HUDEP-2 (cell line): ENCODE results near the gene CDC14C.
"Not testable (repeated sequence)": the region's sequence is repeated elsewhere in the genome, so short reads cannot be mapped to it uniquely, and the experiment has no call there.

Experiments
- DNase-seq, 76 experiments: peaks; one replicate each; lab custom pipeline; 2025; ENCODE audit not compliant: unreplicated experiment in 76 of 76; lab: John Stamatoyannopoulos, UW

Gene CDC14C

DNA sequence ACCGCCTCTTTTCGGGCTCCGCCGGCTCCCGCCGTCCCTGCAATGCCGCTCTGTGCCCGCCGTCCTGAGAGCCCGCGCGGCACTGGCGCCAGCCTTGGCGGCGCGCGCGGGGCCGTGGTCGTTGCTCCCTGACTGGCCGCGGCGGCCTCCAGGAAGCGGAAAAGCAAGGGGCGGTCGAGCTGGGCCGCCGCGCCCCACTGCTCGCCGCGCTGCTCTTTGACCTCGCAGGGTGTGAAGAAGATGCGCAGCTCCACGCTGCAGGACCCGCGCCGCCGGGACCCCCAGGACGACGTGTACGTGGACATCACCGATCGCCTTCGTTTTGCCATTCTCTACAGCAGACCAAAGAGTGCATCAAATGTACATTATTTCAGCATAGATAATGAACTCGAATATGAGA, at the start of gene CDC14C:
CDC14C (plus strand) TSS at position 115 of the 400 bp plus-strand sequence; CDS start at position 241, 126 bp downstream.
- DNase-seq: no peak

- DNase-seq: no peak
Measured at GRCh38 chr7:48875045-48875916, 49.1 kb upstream of the CDC14C start.

GRCh38 chr7:48876087-48876486, 48.3 kb upstream of the CDC14C start:
- DNase-seq: no peak

DNA sequence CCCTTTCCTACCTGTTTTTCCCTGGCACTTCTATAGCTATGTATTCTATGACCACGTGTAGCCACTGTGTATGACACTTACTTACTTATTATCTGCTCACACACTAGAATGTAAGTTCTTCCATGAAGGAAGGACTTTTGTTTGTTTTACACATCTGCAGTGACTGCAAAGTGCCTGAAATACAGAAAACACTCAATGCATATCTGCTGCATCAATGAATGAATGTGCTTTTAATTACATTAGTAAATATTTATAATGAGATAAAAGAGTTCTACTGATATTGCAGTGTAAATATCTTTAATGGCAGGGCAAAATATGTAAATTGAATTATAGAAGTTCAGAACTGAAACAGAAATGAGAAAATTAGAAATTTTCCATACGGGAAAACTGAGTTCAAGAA, 43.5 kb upstream of the CDC14C start:
- no peak for DNase-seq

DNA sequence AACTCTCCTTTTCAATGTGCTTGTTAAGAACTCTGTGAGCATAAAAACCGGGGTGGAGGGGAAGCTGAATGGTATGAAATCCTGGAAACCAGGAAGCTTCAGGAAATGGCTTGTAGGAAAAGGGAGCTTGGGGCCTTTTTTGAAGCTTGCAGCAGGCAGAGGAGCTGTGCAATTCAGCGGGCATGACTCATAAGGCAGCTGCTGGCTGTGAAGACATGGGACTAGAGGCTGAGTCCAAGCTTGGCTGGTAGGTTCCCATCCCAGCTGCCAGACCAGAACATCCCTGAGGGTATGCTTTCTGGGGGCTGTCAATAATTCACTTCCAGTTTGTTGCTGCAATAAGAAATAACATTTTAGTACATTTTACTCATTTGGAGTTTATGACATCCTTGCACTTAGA, 36.8 kb upstream of the CDC14C start:
- no peak for DNase-seq

DNA sequence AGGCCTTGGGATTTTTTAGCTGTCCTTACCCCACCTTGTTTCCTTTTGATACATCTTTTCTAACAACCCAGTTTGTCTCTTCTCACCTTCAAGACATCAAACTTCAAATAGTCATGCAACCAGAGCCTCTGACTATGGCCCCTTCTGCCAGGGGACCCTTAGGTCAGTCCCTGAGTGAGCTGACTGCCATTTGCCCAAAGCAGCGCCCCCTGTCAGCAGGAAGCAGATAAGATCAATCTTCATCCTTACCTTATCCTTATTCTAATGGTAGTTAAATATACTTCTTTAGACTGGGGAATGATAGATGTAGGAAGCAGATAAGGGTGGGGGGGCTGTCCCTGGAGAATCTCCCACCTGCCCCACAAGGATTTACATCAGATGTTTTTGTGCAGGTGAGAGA, 29.8 kb upstream of the CDC14C start:
- DNase-seq: no peak

DNA sequence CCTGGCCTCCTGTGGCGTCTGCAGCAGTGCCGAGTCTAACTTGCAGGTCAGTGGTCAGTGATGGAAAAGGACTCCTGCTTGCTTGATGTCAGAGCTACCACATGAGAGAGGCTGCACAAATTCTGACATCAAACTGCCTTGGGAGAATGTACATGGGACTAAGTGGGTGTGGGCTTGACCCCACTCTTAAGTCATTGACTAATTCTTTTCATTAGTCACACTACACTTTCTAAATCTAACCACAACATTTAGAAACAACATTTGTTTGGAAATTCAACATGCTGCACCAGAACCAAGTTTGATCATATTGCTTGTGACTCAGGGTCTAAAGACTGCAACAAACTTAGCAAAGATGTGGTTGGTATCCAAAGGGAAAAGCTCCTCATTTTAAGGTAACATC, 24.4 kb upstream of the CDC14C start:
- no peak for DNase-seq

- no peak for DNase-seq
Measured at GRCh38 chr7:48901966-48902365, 22.4 kb upstream of the CDC14C start.

- no peak for DNase-seq
Measured at GRCh38 chr7:48904975-48905374, 19.4 kb upstream of the CDC14C start.

DNA sequence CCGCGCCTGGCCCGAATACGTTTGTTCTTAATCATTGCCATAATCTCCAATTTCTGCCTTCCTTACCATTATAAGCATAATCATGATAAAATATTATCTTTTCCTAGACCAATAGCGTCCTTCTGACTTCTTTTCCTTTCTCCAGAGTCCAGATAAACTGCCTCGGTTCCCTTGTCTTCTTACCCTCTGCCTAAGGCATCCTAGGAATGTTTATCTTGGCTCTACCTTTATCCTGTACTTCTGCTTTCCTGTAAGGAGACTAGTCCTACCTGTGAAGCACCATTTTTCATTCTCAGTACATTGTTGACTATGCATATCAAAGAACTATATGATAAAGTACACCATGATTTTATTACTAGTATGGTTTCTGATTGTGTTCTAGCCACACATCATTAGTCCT, 18.7 kb upstream of the CDC14C start:
- not testable (repeated sequence) for DNase-seq

GRCh38 chr7:48909887-48910286, 14.5 kb upstream of the CDC14C start:
- not testable (repeated sequence) for DNase-seq

DNA sequence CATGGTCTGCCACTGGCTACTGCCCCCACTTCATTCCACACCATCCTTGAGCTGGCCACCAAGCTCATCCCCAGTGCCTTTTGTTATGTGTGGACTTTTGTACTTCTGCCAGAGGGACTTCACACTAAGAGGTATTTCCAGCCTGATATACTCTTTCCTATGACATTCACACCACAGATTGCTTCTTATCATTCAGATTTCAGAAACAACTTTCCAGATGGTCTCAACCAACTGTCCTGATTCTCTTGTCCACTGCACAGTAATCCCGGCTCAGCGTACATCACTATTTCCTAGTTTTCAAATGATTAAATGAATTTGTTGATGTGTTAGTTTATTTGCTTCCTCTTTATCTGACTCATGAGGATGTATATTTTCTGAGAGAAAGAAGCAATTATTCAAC, 7.1 kb downstream of the CDC14C start:
- no peak for DNase-seq

- no peak for DNase-seq
Measured at GRCh38 chr7:48932126-48932910, 8.0 kb downstream of the CDC14C start.

- no peak for DNase-seq
Measured at GRCh38 chr7:48933549-48934085, 9.3 kb downstream of the CDC14C start.

GRCh38 chr7:48938539-48939295, 14.4 kb downstream of the CDC14C start:
- no peak for DNase-seq

- DNase-seq: no peak
Measured at GRCh38 chr7:48943279-48943990, 19.1 kb downstream of the CDC14C start.

DNA sequence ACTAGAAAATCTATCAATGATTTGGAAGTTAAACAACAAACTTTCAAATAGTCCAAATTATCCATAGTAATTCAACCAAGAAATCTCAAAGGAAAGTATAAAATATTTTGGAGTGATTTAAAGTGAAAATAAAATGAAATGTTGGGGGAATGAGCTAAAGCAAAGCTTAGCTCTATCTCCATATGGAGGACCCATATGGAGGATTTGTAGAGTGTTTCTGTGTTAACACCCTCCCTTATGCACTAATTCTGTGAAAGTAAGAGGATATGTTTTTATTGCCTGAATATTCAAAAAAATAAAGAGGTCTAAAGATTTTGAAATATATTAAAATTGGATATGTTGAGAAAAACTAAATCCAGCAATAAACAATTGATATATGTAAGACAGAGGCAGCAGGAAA, 31.6 kb downstream of the CDC14C start:
- no peak for DNase-seq

- DNase-seq: no peak
Measured at GRCh38 chr7:48959676-48960075, 35.3 kb downstream of the CDC14C start.

- no peak for DNase-seq
Measured at GRCh38 chr7:48962821-48963505, 38.6 kb downstream of the CDC14C start.

DNA sequence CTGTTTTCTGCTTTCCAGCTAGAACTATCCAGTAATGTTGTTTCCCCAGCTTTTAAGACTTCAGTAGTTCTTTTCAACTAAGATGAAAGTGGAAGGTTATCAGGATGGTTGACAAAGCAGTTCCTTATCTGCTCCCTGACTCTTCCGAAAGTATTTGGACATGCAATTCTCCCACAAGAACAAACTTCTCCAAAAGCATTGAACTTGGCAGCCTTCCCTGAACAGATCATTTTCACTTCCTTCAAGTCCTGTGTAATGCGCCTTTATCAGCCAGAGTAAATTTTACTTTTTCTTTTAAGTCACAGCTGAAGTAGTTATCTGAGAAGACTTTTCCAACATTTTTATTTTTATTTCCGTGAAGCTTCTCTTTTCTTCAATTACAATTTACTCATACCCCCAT, 39.7 kb downstream of the CDC14C start:
- DNase-seq: no peak
